GM12878 (cell line): ENCODE data around the gene ITSN2. TPM values are rescaled to one million over a fixed set of nuclear protein-coding genes. Genes with fewer than 3 reads are reported as not detected.
A peak's percentile ranks its signal among the peaks of the same experiment; 100 is the strongest.

ENCODE experiments used
- BCLAF1 ChIP-seq: fragments of 450-650 bp; IDR thresholded peaks from 2 replicates; pipeline ENCODE4 v1.6.1; 2017; ENCODE audit warnings: antibody characterized with exemption, mild to moderate bottlenecking, moderate library complexity
- CBX3 ChIP-seq: fragments of 200-600 bp; sonication (generic); IDR thresholded peaks from 2 replicates; pipeline ENCODE4 v1.6.1; 2016; ENCODE audit warnings: low read depth, borderline replicate concordance
- CTCF ChIP-seq, 3 experiments: IDR thresholded peaks in 2 of 3; conservative IDR thresholded peaks in 1 of 3; 2 replicates each; pipeline ENCODE4 v1.5.1; 2011; ENCODE audit warnings: low read depth in 3 of 3, low read length in 3 of 3, mild to moderate bottlenecking in 3 of 3, control low read depth in 2 of 3, moderate library complexity in 2 of 3, inconsistent platforms in 1 of 3, mixed read lengths in 1 of 3; ENCODE audit not compliant: control insufficient read depth in 2 of 3, insufficient read depth in 1 of 3; ENCODE audit errors: extremely low read depth in 1 of 3
- EGR1 ChIP-seq, 2 experiments: IDR thresholded peaks; 1 replicate in 1 of 2; 2 replicates in 1 of 2; pipeline ENCODE4 v1.6.1; 2011 to 2012; ENCODE audit warnings: low read depth in 2 of 2, low read length in 2 of 2, borderline replicate concordance in 1 of 2, mild to moderate bottlenecking in 1 of 2, moderate library complexity in 1 of 2
- KLF5 ChIP-seq: fragments of 450-650 bp; IDR thresholded peaks from 2 replicates; pipeline ENCODE4 v1.6.1; 2014; ENCODE audit warnings: mild to moderate bottlenecking; ENCODE audit not compliant: partially characterized antibody
- MAX ChIP-seq: IDR thresholded peaks from 2 replicates; pipeline ENCODE4 v1.6.1; 2012; ENCODE audit warnings: low read depth, low read length, improper control_type of control experiment
- PAX8 ChIP-seq: fragments of 450-650 bp; IDR thresholded peaks from 2 replicates; pipeline ENCODE4 v1.6.1; 2017; ENCODE audit warnings: mild to moderate bottlenecking, moderate library complexity
- PBX3 ChIP-seq: IDR thresholded peaks from 2 replicates; pipeline ENCODE4 v1.6.1; 2011; ENCODE audit warnings: mild to moderate bottlenecking, low read depth, low read length, moderate library complexity; ENCODE audit not compliant: insufficient replicate concordance
- SMAD5 ChIP-seq: IDR thresholded peaks from 2 replicates; pipeline ENCODE4 v1.6.1; 2016; ENCODE audit warnings: antibody characterized with exemption, low read depth
- SMC3 ChIP-seq: IDR thresholded peaks from 2 replicates; pipeline ENCODE4 v1.6.1; 2011; ENCODE audit warnings: low read length, improper control_type of control experiment, borderline replicate concordance
- STAT1 ChIP-seq: fragments of 450-650 bp; conservative IDR thresholded peaks from 2 replicates; pipeline ENCODE4 v1.6.1; 2014; ENCODE audit warnings: antibody characterized with exemption, mild to moderate bottlenecking
- USF2 ChIP-seq: IDR thresholded peaks from 2 replicates; pipeline ENCODE4 v1.6.1; 2011; ENCODE audit warnings: low read depth, low read length, improper control_type of control experiment, borderline replicate concordance
- YY1 ChIP-seq: IDR thresholded peaks from 2 replicates; pipeline ENCODE4 v1.6.1; 2011; ENCODE audit warnings: low read depth, mild to moderate bottlenecking, low read length
- ZBTB40 ChIP-seq: fragments of 450-650 bp; IDR thresholded peaks from 2 replicates; pipeline ENCODE4 v1.6.1; 2016; ENCODE audit warnings: mild to moderate bottlenecking, moderate library complexity, borderline replicate concordance
- ZNF274 ChIP-seq: IDR thresholded peaks from one replicate; pipeline ENCODE4 v1.8.0; 2011; ENCODE audit not compliant: insufficient read length, insufficient read depth
- ZZZ3 ChIP-seq: IDR thresholded peaks from 2 replicates; pipeline ENCODE4 v1.6.1; 2011; ENCODE audit warnings: low read depth; ENCODE audit not compliant: control insufficient read depth, insufficient read length
- polyA plus RNA-seq, 11 experiments: library from polyadenylated mRNA; depleted of rRNA in 4 of 11; unstranded in 6 of 11; stranded (reverse) in 5 of 11; fragments of >200 nt; fragmentation: Nextera tagmentation in 4 of 11; fragmentation: Illumina TruSeq in 1 of 11; extraction: Ambion mirVana in 4 of 11; extraction: Trizol in 1 of 11; gene quantifications; 1 replicate in 1 of 11; 2 replicates in 10 of 11; pipeline versions ENCODE4 v1.2.1 to v1.2.3, GENCODE V29; 2011 to 2016; ENCODE audit warnings: inconsistent platforms in 2 of 11, missing spikeins in 2 of 11, low read depth in 1 of 11
- total RNA-seq, 4 experiments: library from RNA; depleted of rRNA in 3 of 4; stranded (reverse); fragments of >200 nt in 3 of 4; fragmentation: Illumina TruSeq in 1 of 4; extraction: Trizol in 1 of 4; gene quantifications; 2 replicates each; pipeline versions ENCODE4 v1.2.1 to v1.2.3, GENCODE V29; 2013 to 2021

Gene ITSN2
- total and polyA plus RNA-seq, 10 of the 15 experiments (the other 5 are each of a cell fraction or from before 2014, with no cell fraction given): 20.5 to 80.0 (median 54.7) TPM

GRCh38 chr2:24382363-24383073 is 22.2 kb upstream of the ITSN2 start (continued):
- TF ChIP-seq ZBTB40 (no peak), CTCF (IDR thresholded peaks at IDR 0.05 in 2 of 3, conservative IDR thresholded peaks at IDR 0.05 in 1 of 3; ENCODE audit: control insufficient read depth in 2 of 3, extremely low read depth in 1 of 3, insufficient read depth in 1 of 3, low read depth in 3 of 3, low read length in 3 of 3) (peak; percentile 70 to 85 (median 72)), USF2 (no peak), KLF5 (no peak), CBX3 (no peak), ZZZ3 (no peak), PBX3 (no peak), EGR1 (IDR thresholded peaks at IDR 0.05; ENCODE audit: borderline replicate concordance in 1 of 2, low read depth in 2 of 2, low read length in 2 of 2) (no peak), SMAD5 (no peak), ZNF274 (no peak), YY1 (0 out of 2 replicates have a peak, but pooled peaks have one; percentile 33), SMC3 (peak; percentile 63), STAT1 (no peak), BCLAF1 (no peak), MAX (no peak), PAX8 (no peak)
